Activated CD8-positive, alpha-beta T cell treated with anti-CD3 and anti-CD28 coated beads, Interleukin-2, amount 10 ng/mL, durations not matched to agents 7 days and 5 days (primary cell): Measurements from ENCODE around the gene CCNE1. TPM values are rescaled to one million over a fixed set of nuclear protein-coding genes. Genes with fewer than 3 reads are reported as not detected.
A peak's percentile ranks its signal among the peaks of the same experiment; 100 is the strongest.

Source experiments
- ATAC-seq: fragments of 150-1000 bp; cut with Tn5 transposase; one replicate; pipeline ENCODE4 v1.10.0; 2021; ENCODE audit warnings: moderate library complexity
- CTCF ChIA-PET: fragments of 350-600 bp; sonication (Branson Sonifier 250); formaldehyde crosslinking; loops from one replicate; lab custom pipeline; 2021; ENCODE audit warnings: antibody characterized with exemption; lab: Charles Lee
- POLR2A ChIA-PET: fragments of 350-600 bp; sonication (Branson Sonifier 250); formaldehyde crosslinking; loops from one replicate; lab custom pipeline; 2021; ENCODE audit warnings: antibody characterized with exemption; lab: Charles Lee
- DNase-seq: peaks from one replicate; pipeline ENCODE4 v3.0.0-alpha.2; 2020
- H3K27ac Mint-ChIP-seq: one replicate; pipeline ENCODE4 v1.8.0; 2021; ENCODE audit warnings: mild to moderate bottlenecking, mixed read lengths
- H3K27me3 Mint-ChIP-seq: one replicate; pipeline ENCODE4 v1.8.0; 2021; ENCODE audit warnings: low read depth, mixed read lengths
- H3K36me3 Mint-ChIP-seq: one replicate; pipeline ENCODE4 v1.8.0; 2021; ENCODE audit warnings: low read depth, mixed read lengths
- H3K4me1 Mint-ChIP-seq: one replicate; pipeline ENCODE4 v1.8.0; 2021; ENCODE audit warnings: low read depth, mixed read lengths
- H3K4me3 Mint-ChIP-seq: one replicate; pipeline ENCODE4 v1.8.0; 2021; ENCODE audit warnings: mild to moderate bottlenecking, mixed read lengths
- H3K9me3 Mint-ChIP-seq: one replicate; pipeline ENCODE4 v1.8.0; 2022; ENCODE audit warnings: mixed read lengths; ENCODE audit not compliant: insufficient read depth
- total RNA-seq, 2 experiments: library from RNA; stranded (reverse); gene quantifications; one replicate each; pipeline ENCODE4 v1.2.3, GENCODE V29; 2021

Gene CCNE1
- total RNA-seq, 2 experiments from 2014 or later: 38.7 to 39.2 TPM

DNA sequence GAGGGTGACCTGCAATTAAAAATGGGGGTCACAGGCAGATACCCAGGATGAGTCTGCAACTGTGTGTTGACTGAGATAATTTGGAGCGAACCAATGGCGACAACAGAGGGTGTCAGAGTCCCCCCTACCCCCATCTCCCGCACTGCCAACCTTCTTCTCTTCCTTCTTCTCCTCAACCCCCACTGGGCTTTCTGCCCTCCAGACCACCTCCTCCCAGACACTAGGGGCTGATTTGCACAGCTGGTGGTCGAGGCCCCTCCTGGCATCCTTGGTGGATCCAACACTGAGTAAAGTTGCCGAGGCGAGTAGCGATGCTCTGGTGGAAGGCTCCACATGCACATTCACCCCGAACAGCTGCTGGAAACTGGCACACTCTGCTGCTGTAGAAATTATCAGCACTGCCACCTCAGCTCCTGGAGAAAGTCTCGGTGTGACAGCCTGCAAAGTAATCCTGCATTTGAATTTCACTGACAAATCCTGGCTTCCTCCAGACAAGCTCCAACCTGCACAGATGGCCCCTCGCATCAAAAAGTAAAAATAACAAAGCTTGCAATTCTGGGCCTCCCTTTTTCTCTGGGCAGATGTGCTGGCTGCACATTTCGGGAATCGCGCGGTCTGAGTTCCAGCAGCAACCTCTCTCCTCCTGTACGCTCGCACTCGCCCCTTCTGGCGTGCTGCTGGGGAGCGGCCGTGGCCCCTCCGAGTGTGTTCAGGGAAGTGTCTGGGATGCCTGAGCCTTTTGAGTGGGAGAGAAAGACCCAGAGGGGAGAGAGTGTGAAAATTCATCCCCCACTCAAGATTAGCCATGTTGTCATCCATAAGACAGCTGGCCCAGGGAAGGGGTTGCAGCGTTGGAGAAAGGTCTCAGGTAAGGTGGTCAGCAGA is 28.5 kb downstream of the CCNE1 start:
- H3K27me3 Mint-ChIP-seq: peaks cover 7% of the 10 kb centered on the region
- H3K4me1 Mint-ChIP-seq: peaks cover 34% of the 10 kb centered on the region
- H3K4me3 Mint-ChIP-seq: no peak overlapping the region
- no peaks in the 10 kb centered on the region for H3K9me3 Mint-ChIP-seq
- no peak overlapping the region for H3K27ac Mint-ChIP-seq
- ATAC-seq (no peak), DNase-seq (no peak)
- ChIA-PET CTCF (interaction anchor here (1.5 kb wide), 1 partner anchor 9 kb away, joined by 4 read pairs; no protein-coding TSS in a partner anchor), POLR2A (no interaction called here)
- no peaks in the 10 kb centered on the region for H3K36me3 Mint-ChIP-seq

GRCh38 chr19:29841209-29841558 is 29.4 kb downstream of the CCNE1 start:
- no peak overlapping the region for H3K4me3 Mint-ChIP-seq
- ATAC-seq (no peak), DNase-seq (no peak)
- H3K27ac Mint-ChIP-seq: no peak overlapping the region
- ChIA-PET POLR2A (no interaction called here), CTCF (no interaction called here)
- peaks cover 7% of the 10 kb centered on the region for H3K27me3 Mint-ChIP-seq
- H3K9me3 Mint-ChIP-seq: no peaks in the 10 kb centered on the region
- peaks cover 33% of the 10 kb centered on the region for H3K4me1 Mint-ChIP-seq
- H3K36me3 Mint-ChIP-seq: no peaks in the 10 kb centered on the region

DNA sequence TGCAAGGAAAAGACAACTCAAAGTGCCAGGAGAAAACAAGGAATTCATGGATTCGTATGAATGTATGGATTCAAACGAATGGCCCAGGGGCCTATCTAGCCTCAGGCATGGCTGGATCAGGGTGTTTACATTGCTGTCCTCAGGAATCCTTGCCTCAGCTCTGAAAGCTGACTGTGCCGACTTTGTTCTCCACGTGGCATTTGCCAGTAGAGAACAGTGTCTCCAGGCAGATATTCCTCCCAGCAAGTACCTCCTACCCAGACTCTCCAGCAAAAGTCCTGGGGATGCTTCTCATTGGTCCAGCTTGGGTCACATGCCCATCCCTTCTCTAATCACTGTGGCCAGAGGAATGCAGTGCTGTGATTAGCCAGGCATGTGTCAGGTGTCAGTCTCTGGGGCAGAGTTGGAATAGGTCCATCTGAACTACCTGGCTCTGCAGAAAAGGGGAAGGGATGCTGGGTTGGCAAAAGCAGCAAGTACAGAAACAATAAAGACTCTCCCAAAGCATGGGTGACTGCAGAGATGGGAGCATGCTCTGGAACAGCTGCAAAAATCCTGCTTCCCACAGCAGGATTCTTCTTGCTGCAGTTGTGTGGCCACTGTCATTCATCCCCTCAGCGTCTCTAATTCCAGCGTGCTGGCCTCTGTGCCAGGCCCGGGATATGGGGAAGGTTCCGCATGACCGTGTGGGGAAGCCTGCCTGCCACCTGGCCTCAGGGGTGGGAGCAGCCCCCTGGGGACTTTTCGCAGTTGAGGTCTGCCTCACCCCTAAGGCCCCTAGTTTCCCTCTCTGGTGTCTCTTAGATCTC is 30.0 kb downstream of the CCNE1 start:
- ChIA-PET CTCF (interaction anchor here (2.0 kb wide), 1 partner anchor 12 kb away, joined by 4 read pairs; no protein-coding TSS in a partner anchor), POLR2A (no interaction called here)
- no peak for ATAC-seq
- peaks cover 7% of the 10 kb centered on the region for H3K27me3 Mint-ChIP-seq
- no peak overlapping the region for H3K4me3 Mint-ChIP-seq
- H3K9me3 Mint-ChIP-seq: no peaks in the 10 kb centered on the region
- H3K27ac Mint-ChIP-seq: no peak overlapping the region
- peaks cover 28% of the 10 kb centered on the region for H3K4me1 Mint-ChIP-seq
- H3K36me3 Mint-ChIP-seq: no peaks in the 10 kb centered on the region
- DNase-seq: no peak

DNA sequence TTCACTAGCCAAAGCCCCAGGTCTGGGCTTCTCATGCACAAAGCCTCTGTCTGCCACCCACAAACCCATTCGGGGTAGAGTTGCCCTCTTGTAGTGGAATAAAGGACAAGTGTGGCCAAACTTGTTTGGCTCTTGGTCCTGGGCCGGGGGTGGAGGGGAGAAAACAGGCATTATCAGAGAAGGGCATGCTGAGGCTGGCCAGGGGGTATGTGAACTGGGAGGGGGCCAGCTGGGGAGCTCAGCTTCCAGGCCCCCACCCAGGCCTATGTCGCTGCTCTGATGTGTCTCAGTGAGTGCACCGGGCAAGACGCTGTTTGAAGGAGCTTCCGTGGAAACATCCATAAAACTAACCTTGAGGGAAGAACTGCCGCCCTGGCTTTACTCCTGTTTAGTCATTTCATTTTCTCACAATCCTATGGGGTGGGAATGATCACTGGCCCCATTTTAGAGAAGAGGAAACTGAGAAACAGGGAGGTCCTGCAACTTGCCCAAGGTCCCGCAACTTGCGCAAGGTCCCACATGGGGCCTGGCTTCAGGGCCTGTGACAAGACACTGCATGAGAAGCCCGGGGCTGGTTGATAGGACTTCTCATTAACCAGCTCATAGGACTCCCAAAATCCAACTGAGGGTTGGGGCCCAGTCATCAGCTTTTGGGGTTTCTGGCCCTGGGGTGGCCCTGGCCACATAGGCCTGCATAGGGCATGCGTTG is 30.8 kb downstream of the CCNE1 start:
- Mint-ChIP-seq H3K4me3 (no peak overlapping the region), H3K27ac (no peak overlapping the region), H3K4me1 (peaks cover 19% of the 10 kb centered on the region), H3K36me3 (no peaks in the 10 kb centered on the region), H3K27me3 (peaks cover 7% of the 10 kb centered on the region), H3K9me3 (no peaks in the 10 kb centered on the region)
- DNase-seq: no peak
- POLR2A ChIA-PET: interaction anchor here (3.7 kb wide), 1 partner anchor 237 kb away, joined by 9 read pairs; the partner anchor contains the start of gene POP4
- CTCF ChIA-PET: interaction anchor here (0.5 to 2.0 kb wide), 3 partner anchors 13 to 30 kb away, joined by 3 to 4 read pairs (median 4); no protein-coding TSS in a partner anchor
- ATAC-seq: no peak

- Mint-ChIP-seq H3K27ac (no peak overlapping the region), H3K36me3 (no peaks in the 10 kb centered on the region), H3K27me3 (peaks cover 7% of the 10 kb centered on the region), H3K4me3 (peak overlapping the region; percentile 71), H3K4me1 (peaks cover 14% of the 10 kb centered on the region), H3K9me3 (no peaks in the 10 kb centered on the region)
- ChIA-PET POLR2A (interaction anchor here (3.7 kb wide), 1 partner anchor 238 kb away, joined by 9 read pairs; the partner anchor contains the start of gene POP4), CTCF (interaction anchor here (0.5 to 2.0 kb wide), 4 partner anchors 14 to 127 kb away, joined by 3 to 4 read pairs (median 4); no protein-coding TSS in a partner anchor)
- DNase-seq (peak; percentile 29), ATAC-seq (no peak)
Observed at GRCh38 chr19:29843180-29844051, 31.6 kb downstream of the CCNE1 start.

- ATAC-seq (peak; percentile 87), DNase-seq (peak; percentile 96)
- CTCF ChIA-PET: interaction anchor here (0.7 to 2.5 kb wide), 8 partner anchors 11 to 173 kb away, joined by 3 to 11 read pairs (median 4); no protein-coding TSS in a partner anchor
- peak overlapping the region; percentile 85 for H3K4me3 Mint-ChIP-seq
- H3K27ac Mint-ChIP-seq: peak overlapping the region; percentile 83
- H3K27me3 Mint-ChIP-seq: peaks cover 10% of the 10 kb centered on the region
- POLR2A ChIA-PET: interaction anchor here (0.8 to 3.7 kb wide), 6 partner anchors 9 to 239 kb away, joined by 3 to 10 read pairs (median 8); partner anchors contain the start of gene POP4
- no peaks in the 10 kb centered on the region for H3K36me3 Mint-ChIP-seq
- peaks cover 14% of the 10 kb centered on the region for H3K4me1 Mint-ChIP-seq
- H3K9me3 Mint-ChIP-seq: no peaks in the 10 kb centered on the region
Observed at GRCh38 chr19:29844891-29845573, 33.2 kb downstream of the CCNE1 start.

GRCh38 chr19:29845574-29846176 is 33.9 kb downstream of the CCNE1 start:
- H3K9me3 Mint-ChIP-seq: no peaks in the 10 kb centered on the region
- POLR2A ChIA-PET: interaction anchor here (0.8 to 3.7 kb wide), 6 partner anchors 10 to 240 kb away, joined by 3 to 10 read pairs (median 8); partner anchors contain the start of gene POP4
- ATAC-seq (no peak), DNase-seq (peak; percentile 30)
- peaks cover 10% of the 10 kb centered on the region for H3K27me3 Mint-ChIP-seq
- peaks cover 14% of the 10 kb centered on the region for H3K4me1 Mint-ChIP-seq
- peak overlapping the region; percentile 83 for H3K27ac Mint-ChIP-seq
- H3K4me3 Mint-ChIP-seq: peak overlapping the region; percentile 85
- CTCF ChIA-PET: interaction anchor here (0.7 to 2.5 kb wide), 7 partner anchors 10 to 174 kb away, joined by 3 to 11 read pairs (median 4); no protein-coding TSS in a partner anchor
- no peaks in the 10 kb centered on the region for H3K36me3 Mint-ChIP-seq

DNA sequence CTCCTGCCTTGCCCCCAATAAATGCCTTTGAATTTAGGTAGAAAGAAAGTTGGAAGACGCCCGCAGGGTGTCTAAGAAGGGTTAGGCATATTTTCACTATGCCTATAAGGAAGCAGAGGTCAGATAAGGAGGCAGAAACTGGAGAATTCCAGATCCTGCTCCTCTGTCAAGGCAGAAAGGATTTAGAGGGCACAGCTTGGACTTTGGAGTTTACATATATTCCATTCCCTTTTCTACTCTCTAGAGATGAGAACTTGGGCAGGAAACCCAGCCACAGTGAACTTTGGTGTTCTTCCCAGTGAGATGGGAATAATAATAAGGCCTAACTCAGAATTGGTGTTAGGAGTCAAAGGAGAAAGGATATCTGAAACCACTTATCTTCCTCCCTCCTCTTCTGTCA is 37.4 kb downstream of the CCNE1 start:
- no peak overlapping the region for H3K4me3 Mint-ChIP-seq
- H3K36me3 Mint-ChIP-seq: no peaks in the 10 kb centered on the region
- H3K9me3 Mint-ChIP-seq: no peaks in the 10 kb centered on the region
- H3K27me3 Mint-ChIP-seq: peaks cover 3% of the 10 kb centered on the region
- ChIA-PET CTCF (interaction anchor here (1.2 to 2.5 kb wide), 2 partner anchors 9 to 23 kb away, joined by 3 to 7 read pairs; no protein-coding TSS in a partner anchor), POLR2A (interaction anchor here (0.6 kb wide), 1 partner anchor 13 kb away, joined by 3 read pairs; no protein-coding TSS in a partner anchor)
- no peak overlapping the region for H3K27ac Mint-ChIP-seq
- peaks cover 20% of the 10 kb centered on the region for H3K4me1 Mint-ChIP-seq
- no peak for DNase-seq
- ATAC-seq: no peak

GRCh38 chr19:29850482-29850881 is 38.7 kb downstream of the CCNE1 start:
- peaks cover 16% of the 10 kb centered on the region for H3K4me1 Mint-ChIP-seq
- CTCF ChIA-PET: interaction anchor here (0.7 to 2.5 kb wide), 4 partner anchors 8 to 181 kb away, joined by 3 to 7 read pairs (median 4); no protein-coding TSS in a partner anchor
- DNase-seq: no peak
- no peaks in the 10 kb centered on the region for H3K9me3 Mint-ChIP-seq
- no peak overlapping the region for H3K4me3 Mint-ChIP-seq
- no peak overlapping the region for H3K27ac Mint-ChIP-seq
- H3K36me3 Mint-ChIP-seq: no peaks in the 10 kb centered on the region
- no peak for ATAC-seq
- H3K27me3 Mint-ChIP-seq: peaks cover 3% of the 10 kb centered on the region
- POLR2A ChIA-PET: interaction anchor here (0.8 to 1.5 kb wide), 2 partner anchors 13 to 36 kb away, joined by 3 to 5 read pairs; no protein-coding TSS in a partner anchor
